ENCODE data around the gene IRF2BPL.

DNA sequence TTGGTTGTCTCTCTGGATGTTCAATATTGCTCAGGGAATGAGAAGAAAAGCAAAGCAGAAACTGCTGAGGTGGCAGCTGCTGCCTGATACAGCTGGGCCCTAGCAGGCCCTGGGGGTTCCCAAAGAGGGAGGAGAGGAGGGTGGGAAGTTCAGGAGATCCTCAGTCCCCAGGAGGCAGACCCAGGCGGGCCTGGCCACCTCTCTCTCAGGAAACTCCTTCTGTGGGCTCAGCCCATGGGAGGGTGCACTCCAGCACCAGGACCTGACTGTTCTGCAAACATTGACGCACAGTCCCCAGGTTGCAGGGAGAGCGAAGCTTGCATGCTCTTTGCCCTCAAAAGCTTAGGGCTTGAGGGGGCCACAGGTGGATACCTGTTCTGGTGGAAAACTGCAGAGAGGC lies 29.6 kb downstream of the IRF2BPL start:
- TF ChIP-seq POLR2AphosphoS5 (IDR thresholded peaks at IDR 0.05): peak in 2 of 3 donors; percentile 42 to 76
- TF ChIP-seq EP300 (IDR thresholded peaks at IDR 0.05): no peak
